Large intestine (tissue), 3 donors: ENCODE results near the gene HLX. TPM values are rescaled to one million over a fixed set of nuclear protein-coding genes. Genes with fewer than 3 reads are reported as not detected.

Experiments
- DNase-seq, 2 donors: peaks; one replicate each; pipeline versions ENCODE4 v3.0.0 to v3.0.0-alpha.2; 2013
- H3K27ac ChIP-seq: one replicate; pipeline ENCODE4 v1.5.1; 2013; ENCODE audit warnings: low read length
- H3K27me3 ChIP-seq: 2 replicates; pipeline ENCODE4 v1.6.1; 2013; ENCODE audit warnings: low read length; ENCODE audit not compliant: control insufficient read depth, insufficient read depth
- H3K36me3 ChIP-seq: 2 replicates; pipeline ENCODE4 v1.6.1; 2013; ENCODE audit warnings: low read length; ENCODE audit not compliant: control insufficient read depth, insufficient read depth
- H3K4me1 ChIP-seq: one replicate; pipeline ENCODE4 v1.6.1; 2013; ENCODE audit warnings: low read length; ENCODE audit not compliant: control insufficient read depth, insufficient read depth
- H3K4me3 ChIP-seq: one replicate; pipeline ENCODE4 v1.5.1; 2013; ENCODE audit warnings: low read length
- H3K9me3 ChIP-seq: one replicate; pipeline ENCODE4 v1.6.1; 2013; ENCODE audit warnings: mild to moderate bottlenecking, low read depth, low read length, moderate library complexity; ENCODE audit not compliant: control insufficient read depth
- WGBS: methylation state at CpG from one replicate; pipeline ENCODE4 v1.1.5; 2013; ENCODE audit warnings: low lambda C conversion rate; ENCODE audit not compliant: insufficient coverage; 5-methylcytosine and 5-hydroxymethylcytosine counted together
- polyA plus RNA-seq: library from polyadenylated mRNA; unstranded; fragments of 120-200 nt; gene quantifications from one replicate; pipeline ENCODE4 v1.2.1, GENCODE V29; 2013

Gene HLX
- polyA plus RNA-seq, 1 donor: 15.9 TPM

- peaks cover 20% of the 10 kb centered on the region for H3K9me3 ChIP-seq
- DNase-seq: peak in 1 of 2 donors; percentile 37
- peaks cover 33% of the 10 kb centered on the region for H3K36me3 ChIP-seq
- H3K4me3 ChIP-seq: peak overlapping the region; percentile 69
- peak overlapping the region; percentile 78 for H3K27ac ChIP-seq
- H3K27me3 ChIP-seq: peaks cover 93% of the 10 kb centered on the region
- no CpG with 5 or more reads among the region's 37 CpGs for WGBS
- H3K4me1 ChIP-seq: peaks cover 22% of the 10 kb centered on the region
Measured at GRCh38 chr1:220880726-220881506, 1.7 kb downstream of the HLX start.

- 61% methylated on average over 2 of the region's 34 CpGs for WGBS
- H3K27me3 ChIP-seq: peaks cover 93% of the 10 kb centered on the region
- peak overlapping the region; percentile 69 for H3K4me3 ChIP-seq
- H3K4me1 ChIP-seq: peaks cover 20% of the 10 kb centered on the region
- peak overlapping the region; percentile 78 for H3K27ac ChIP-seq
- peaks cover 20% of the 10 kb centered on the region for H3K9me3 ChIP-seq
- peak in 1 of 2 donors; percentile 33 for DNase-seq
- peaks cover 36% of the 10 kb centered on the region for H3K36me3 ChIP-seq
Measured at GRCh38 chr1:220882061-220882891, 3.0 kb downstream of the HLX start.

DNA sequence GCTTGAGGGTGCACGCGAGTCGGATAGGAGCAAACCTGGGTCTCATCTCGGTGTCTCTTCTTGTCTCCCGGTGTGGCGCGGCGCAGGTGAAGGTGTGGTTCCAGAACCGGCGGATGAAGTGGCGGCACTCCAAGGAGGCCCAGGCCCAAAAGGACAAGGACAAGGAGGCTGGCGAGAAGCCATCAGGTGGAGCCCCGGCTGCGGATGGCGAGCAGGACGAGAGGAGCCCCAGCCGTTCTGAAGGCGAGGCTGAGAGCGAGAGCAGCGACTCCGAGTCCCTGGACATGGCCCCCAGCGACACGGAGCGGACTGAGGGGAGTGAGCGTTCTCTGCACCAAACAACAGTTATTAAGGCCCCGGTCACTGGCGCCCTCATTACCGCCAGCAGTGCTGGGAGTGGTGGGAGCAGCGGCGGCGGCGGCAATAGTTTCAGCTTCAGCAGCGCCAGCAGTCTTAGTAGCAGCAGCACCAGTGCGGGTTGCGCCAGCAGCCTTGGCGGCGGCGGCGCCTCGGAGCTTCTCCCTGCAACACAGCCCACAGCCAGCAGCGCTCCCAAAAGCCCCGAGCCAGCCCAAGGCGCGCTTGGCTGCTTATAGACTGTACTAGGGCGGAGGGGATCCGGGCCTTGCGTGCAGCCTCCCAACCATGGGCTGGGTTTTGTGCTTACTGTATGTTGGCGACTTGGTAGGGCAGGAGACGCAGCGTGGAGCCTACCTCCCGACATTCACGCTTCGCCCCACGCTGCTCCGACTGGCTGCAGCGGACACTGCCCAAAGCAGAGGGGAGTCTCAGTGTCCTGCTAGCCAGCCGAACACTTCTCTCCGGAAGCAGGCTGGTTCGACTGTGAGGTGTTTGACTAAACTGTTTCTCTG lies 5.1 kb downstream of the HLX start:
- peaks cover 92% of the 10 kb centered on the region for H3K27me3 ChIP-seq
- peaks cover 36% of the 10 kb centered on the region for H3K36me3 ChIP-seq
- DNase-seq: no peak
- H3K4me3 ChIP-seq: peak overlapping the region; percentile 10
- peaks cover 17% of the 10 kb centered on the region for H3K9me3 ChIP-seq
- no peak overlapping the region for H3K27ac ChIP-seq
- WGBS: 67% methylated on average over 5 of the region's 59 CpGs
- H3K4me1 ChIP-seq: peaks cover 13% of the 10 kb centered on the region

- 87% methylated on average over 4 of the region's 19 CpGs for WGBS
- Histone ChIP-seq H3K27me3 (peaks cover 94% of the 10 kb centered on the region), H3K27ac (no peak overlapping the region), H3K4me1 (peaks cover 10% of the 10 kb centered on the region), H3K9me3 (peaks cover 13% of the 10 kb centered on the region), H3K36me3 (peaks cover 36% of the 10 kb centered on the region), H3K4me3 (no peak overlapping the region)
- DNase-seq: no peak
Measured at GRCh38 chr1:220884981-220885918, 6.0 kb downstream of the HLX start.

DNA sequence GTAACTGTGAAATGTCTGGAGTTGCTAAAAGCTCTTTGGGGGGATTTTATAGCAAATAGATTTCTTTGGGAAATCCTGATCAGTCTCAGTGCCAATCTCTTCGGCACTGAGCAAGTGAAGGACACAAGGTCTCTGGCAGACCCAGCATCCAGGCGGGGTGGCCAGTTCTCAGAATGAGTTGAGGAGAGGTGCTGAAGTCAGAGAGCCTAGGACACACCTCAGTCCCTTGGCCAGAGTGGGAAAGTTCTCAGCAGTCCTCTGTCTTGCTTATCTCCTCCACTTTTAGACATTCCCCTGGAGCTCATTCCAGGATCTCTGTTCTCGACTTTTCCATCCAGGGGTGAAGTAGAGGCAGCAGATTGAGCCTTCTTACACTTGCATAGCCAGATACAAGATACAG lies 6.7 kb downstream of the HLX start:
- peaks cover 13% of the 10 kb centered on the region for H3K9me3 ChIP-seq
- DNase-seq: no peak
- WGBS: 57% methylated on average over 1 of the region's 3 CpGs
- H3K27ac ChIP-seq: no peak overlapping the region
- peaks cover 94% of the 10 kb centered on the region for H3K27me3 ChIP-seq
- H3K4me3 ChIP-seq: no peak overlapping the region
- H3K36me3 ChIP-seq: peaks cover 36% of the 10 kb centered on the region
- H3K4me1 ChIP-seq: peaks cover 9% of the 10 kb centered on the region

DNA sequence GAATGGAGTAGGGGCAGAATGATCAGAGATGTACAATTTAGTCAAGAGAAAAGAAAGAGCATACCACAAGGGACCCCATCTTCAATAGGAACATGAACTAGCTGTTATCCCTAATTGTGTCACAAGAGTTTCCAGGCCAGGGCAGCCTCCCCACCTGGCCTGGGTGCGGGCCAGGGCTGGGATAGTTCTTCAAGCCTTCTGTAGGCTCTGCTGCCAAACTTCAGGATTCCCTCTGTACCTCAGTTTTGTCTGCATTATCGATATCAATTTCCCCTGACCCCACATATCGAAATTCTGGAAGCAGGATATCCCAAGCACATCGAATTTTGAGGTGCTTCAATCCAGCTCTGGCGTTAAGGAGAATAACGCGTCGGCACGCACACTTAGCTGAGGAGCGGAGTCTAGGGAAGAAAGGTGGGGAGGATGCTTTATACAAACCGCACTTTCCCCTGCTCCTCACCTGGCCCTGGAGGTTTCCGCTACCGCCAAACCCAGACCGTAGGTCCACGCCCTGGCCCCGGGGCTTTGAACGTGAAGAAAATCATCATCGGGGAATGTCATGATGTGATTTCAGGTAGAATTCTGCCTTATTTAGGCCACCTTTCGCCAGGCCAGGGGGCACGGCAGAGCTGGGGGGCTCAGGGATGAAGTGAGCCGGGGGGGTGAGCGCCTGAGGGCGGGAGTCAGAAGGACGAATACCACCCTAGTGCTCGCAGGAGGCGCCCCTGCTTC lies 7.4 kb downstream of the HLX start:
- Histone ChIP-seq H3K4me3 (no peak overlapping the region), H3K9me3 (peaks cover 11% of the 10 kb centered on the region), H3K27ac (no peak overlapping the region), H3K36me3 (peaks cover 36% of the 10 kb centered on the region), H3K27me3 (peaks cover 94% of the 10 kb centered on the region), H3K4me1 (peaks cover 9% of the 10 kb centered on the region)
- no CpG with 5 or more reads among the region's 26 CpGs for WGBS
- DNase-seq: no peak

- no peak overlapping the region for H3K4me3 ChIP-seq
- WGBS: no CpG with 5 or more reads among the region's 11 CpGs
- H3K27ac ChIP-seq: no peak overlapping the region
Measured at GRCh38 chr1:220887202-220887519, 7.9 kb downstream of the HLX start.

GRCh38 chr1:220887520-220888416 lies 8.5 kb downstream of the HLX start:
- Histone ChIP-seq H3K27me3 (peaks cover 96% of the 10 kb centered on the region), H3K9me3 (peaks cover 11% of the 10 kb centered on the region), H3K36me3 (peaks cover 27% of the 10 kb centered on the region), H3K4me3 (no peak overlapping the region), H3K4me1 (peaks cover 9% of the 10 kb centered on the region), H3K27ac (no peak overlapping the region)
- DNase-seq: no peak
- no CpG with 5 or more reads among the region's 48 CpGs for WGBS

More at GRCh38 chr1:220887202-220887519, 7.9 kb downstream of the HLX start:
- no peak for DNase-seq
- Histone ChIP-seq H3K27me3 (peaks cover 94% of the 10 kb centered on the region), H3K4me1 (peaks cover 9% of the 10 kb centered on the region), H3K9me3 (peaks cover 13% of the 10 kb centered on the region), H3K36me3 (peaks cover 32% of the 10 kb centered on the region)
